IPS-NIHi7 (cell line): ENCODE data around the gene CAP2.

Experiments
- DNase-seq: peaks from one replicate; pipeline ENCODE4 v3.0.0; 2012; ENCODE audit warnings: mixed read lengths; ENCODE audit errors: extremely low spot score

CAP2 gene

DNA sequence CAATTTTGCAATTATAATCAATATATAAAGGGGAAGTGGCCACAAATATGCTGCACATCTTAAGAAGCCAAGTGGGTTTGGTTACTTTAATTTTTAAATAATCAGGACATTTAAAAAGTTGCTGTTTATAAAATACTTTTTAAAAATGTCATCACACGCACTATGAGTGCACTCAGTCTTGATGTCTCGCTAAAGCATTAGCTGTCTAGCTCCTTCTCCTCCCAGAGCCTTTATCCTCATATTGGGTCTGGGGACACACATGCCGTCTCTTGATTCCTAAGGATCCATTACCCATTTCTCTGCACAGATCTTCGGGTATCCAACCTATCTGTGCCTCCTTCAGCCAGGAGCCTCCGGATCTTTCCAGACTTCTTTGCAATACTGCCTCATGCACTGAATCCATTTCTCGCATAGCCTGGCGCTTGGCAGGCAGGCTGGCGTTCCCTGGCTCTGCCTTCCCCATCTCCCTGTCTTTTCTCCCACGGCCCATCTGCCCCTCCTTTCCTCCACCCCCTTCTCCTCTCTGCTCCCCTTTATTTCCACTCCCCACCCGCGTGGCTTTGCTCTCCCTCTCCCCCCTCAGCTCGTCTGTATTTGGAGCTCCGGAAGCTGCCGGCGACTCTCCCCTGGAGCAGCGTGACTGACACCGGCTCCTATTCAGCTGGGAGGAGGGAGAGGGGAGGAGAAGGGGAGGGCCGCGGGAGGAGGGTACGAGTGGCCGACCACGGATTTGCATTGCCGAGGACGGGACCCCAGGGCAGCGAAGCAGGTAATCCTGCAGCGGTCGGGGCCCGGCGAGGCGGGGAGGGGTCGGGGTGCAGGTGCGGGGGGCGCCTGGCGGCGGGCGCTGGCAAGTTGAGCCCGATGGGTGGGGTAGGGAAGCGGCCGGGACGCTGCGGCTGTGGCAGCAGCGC, at the start of gene CAP2:
CAP2 (plus strand) TSS at position 618 of the 914 bp plus-strand sequence. CDS start 27,961 bp downstream, outside the sequence.
- peak; percentile 82 for DNase-seq

- no peak for DNase-seq
These were observed 46.4 kb upstream of the CAP2 start for GRCh38 chr6:17347012-17347411.

DNA sequence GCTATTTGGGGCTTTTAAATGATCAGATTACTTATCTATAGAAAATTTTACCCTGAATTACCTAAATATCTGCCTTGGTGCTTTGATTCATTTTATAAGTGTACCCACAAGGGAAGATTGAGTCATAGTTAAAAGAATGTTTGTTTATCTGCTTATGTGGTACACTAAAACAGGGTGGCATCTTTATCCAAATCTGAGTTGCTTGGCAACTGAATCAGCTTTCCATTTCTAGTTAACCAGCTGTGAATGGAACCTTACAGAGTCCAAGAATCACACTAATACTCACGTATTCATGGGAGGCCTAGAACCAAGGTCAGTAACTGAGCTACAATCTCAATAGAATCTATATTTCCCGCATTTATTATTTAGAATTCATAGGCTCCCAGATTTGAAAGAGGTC, 44.0 kb upstream of the CAP2 start:
- DNase-seq: no peak

DNA sequence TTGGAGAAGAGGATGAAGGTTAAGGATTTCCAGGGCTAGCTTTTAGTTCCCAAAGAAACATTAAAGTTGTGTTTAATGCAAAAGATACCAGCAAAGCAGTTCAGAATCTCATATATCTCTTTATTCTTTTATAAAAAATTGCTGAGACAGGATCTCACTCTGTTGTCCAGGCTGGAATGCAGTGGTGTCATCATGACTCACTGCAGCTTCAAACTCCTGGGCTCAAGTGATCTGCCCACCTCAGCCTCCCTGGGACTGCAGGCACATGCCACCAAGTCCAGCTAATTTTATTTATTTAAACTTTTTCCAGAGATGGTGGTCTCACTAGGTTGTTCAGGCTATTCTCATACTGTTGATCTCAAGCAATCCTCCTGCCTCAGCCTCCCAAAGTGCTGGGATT, 41.1 kb upstream of the CAP2 start:
- DNase-seq: no peak

DNA sequence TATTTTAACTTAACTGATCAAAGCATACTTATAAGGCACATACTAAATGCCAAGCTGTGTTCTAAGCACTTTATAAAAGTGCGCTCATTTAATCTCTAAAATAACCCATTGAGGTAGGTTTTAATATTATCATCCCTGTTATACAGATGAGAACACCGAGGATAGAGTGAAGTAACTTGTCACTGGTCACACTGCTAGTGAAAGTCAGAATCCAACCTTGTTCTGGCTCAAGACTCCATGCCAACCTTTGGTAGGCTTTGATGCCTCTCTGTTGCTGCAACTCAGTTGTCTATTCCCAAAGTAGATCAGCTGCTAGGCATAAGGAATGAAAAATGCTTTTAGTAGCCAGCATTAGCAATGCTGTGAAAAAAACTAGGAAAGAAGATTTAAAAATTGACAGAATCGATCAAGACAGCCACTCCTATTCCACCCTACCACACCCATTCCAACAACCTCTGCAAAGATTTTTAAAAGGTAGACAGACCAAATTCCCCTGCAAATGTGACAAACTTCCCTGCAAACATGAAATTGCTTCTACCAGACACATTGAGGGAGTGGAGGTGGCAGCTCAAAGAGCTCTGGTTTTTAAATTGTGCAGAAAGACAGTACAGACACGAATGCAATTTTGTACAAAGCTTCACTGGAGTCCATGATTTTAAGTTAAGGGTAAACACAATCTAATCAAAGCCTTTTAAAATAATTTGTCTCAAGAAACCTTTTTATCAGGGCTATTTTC, 39.8 kb upstream of the CAP2 start:
- DNase-seq: no peak

DNA sequence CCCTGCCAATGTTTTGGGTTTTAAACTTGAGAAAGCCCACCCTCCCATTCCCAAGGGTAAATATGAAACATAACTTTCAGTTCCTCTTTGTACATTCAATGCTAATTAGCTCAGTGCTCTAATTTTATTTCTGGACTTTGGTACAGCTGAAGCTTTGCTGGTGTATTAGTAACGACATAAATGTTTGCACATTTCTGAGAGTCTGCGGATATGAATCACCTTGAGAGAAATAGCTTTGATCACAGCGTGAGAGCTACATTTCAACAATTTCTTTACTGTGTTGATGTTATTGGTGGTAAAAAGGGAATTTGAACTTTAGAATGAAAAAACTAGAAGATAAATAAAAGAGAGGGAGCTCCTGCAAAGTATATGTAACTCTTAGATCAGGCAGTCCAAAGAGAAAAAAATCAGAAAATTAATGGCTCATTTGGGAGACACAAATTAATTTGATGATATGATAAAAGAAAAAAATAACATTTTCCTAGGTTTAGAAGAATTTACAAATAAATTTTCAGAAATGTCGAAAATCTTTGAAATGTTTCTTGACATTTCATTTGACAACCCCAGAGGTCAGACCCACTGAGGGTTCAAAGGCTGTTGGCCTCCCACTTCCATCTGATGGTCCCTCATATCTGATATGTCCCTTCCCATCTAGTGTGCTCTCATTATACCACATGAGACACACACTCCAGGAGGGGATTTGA, 38.5 kb upstream of the CAP2 start:
- no peak for DNase-seq

- DNase-seq: no peak
These were observed 38.0 kb upstream of the CAP2 start for GRCh38 chr6:17355404-17355774.

DNA sequence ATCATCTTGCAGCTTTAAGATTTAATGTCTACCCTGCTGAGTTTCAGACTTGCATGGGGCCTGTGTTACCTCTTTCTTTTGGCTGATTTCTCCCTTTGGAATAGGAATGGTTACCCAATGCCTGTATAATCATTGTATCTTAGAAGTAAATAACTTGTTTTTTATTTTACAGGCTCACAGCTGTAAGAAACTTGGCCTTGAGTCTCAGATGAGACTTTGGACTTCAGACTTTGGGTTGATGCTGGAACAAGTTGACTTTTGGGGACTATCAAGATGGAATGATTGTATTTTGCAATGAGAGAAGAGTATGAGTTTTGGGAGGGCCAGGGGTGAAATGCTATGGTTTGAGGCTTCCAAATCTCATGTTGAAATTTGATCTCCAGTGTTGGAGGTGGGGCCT, 34.9 kb upstream of the CAP2 start:
- no peak for DNase-seq

GRCh38 chr6:17360564-17360963, 32.8 kb upstream of the CAP2 start:
- DNase-seq: no peak

DNA sequence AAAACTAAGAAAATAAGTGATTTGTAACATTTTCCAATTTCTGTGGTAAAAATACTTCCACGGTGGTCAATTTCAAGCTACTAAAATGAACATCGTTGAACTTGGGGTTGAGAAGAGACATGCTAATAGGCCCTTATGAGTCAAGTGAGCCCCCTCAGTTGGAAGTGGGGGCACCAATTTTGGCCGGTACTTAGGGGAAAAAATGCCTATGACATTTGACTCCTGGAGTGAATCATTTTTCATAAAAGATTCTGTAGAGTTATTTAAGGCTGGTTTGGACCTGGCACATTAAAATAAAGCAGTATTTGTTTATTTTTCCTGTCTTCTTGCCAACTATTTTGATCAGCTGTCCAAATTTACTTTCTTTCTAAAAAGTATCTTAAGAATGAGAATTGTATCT, 32.4 kb upstream of the CAP2 start:
- DNase-seq: no peak

DNA sequence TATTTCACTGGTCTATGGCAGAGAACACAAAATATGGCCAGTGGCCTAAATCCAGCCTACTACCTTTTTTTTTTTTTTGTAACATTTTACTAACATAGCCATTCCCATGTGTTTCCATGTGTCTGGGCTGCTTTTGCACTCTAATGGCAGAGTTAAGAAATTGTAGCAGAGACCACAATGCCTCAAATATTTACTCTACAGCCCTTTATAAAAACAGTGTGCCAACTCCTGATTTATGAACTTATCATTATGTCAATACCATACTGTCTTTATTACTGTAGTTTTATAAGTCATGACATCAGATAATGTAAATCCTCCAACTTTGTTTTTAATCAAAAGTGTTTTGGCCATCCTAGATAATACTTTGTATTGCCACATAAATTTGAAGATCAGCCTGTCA, 27.4 kb upstream of the CAP2 start:
- no peak for DNase-seq

DNA sequence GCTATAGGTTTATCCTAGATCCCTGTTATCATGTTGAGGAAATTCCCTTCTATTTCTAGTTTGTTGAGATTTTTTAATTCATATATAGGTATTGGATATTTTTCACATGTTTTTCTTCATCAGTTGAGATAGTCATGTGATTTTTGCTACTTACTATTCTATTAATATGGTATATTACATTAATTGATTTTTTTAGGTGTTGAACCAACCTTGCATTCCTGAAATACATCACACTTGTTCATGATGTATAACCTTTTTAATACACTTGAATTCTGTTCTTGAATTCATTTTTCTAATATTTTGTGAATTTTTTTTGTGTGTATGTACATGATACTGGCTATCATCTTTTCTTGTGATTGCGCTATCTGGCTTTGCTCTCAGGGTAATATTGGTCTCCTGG, 25.5 kb upstream of the CAP2 start:
- DNase-seq: no peak

DNA sequence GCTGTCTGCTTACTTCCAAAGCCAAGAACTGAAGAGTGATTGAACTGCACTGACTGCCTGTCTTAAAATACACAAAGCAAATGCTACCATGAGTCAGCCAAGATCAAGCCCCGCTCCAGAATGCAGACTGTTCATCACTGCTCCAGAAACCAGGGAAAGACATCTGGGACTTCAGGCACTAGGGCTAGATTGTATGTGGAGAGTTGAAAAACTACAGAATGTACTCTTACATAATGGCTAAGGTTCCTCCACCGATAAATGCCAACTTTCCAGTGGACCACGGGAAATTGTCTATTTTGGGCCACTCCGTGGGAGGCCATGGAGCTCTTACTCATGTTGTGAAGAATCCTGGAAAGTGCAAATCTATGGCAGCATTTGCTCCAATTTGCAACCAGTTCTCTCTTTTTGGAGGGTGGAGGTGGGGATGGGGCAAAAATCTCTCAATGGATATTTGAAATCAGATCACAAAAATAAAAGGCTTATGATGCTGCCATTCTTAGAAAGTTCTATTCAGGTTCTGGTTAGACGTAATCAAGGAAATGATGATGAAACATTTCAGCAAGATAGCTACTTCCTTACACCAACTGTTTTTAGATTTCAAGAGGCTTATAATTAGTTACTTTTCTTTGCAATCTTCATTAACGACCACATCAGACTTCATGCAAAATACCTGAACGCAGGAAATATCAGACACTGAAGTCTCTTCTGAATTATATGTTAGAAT, 11.8 kb upstream of the CAP2 start:
- DNase-seq: no peak

- no peak for DNase-seq
These were observed 7.7 kb upstream of the CAP2 start for GRCh38 chr6:17385660-17386059.

DNA sequence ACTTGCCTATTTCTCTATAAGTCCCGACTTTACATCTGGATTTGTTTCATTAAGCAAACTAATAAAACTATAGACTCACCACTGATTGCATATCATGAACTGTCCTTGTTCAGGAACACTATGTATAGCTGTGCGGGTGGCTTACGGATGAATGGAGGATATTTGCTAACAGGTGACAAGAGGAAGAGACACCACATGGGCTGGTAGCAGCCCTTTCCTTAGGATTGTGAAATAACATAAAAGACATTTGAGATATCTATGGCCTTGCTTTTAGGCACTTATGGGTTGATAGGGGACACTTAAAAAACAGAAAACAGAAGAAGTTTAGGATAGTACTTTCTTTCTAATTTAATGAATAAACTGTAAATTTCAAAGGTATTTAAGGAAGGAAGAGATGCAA, 5.0 kb upstream of the CAP2 start:
- no peak for DNase-seq

DNA sequence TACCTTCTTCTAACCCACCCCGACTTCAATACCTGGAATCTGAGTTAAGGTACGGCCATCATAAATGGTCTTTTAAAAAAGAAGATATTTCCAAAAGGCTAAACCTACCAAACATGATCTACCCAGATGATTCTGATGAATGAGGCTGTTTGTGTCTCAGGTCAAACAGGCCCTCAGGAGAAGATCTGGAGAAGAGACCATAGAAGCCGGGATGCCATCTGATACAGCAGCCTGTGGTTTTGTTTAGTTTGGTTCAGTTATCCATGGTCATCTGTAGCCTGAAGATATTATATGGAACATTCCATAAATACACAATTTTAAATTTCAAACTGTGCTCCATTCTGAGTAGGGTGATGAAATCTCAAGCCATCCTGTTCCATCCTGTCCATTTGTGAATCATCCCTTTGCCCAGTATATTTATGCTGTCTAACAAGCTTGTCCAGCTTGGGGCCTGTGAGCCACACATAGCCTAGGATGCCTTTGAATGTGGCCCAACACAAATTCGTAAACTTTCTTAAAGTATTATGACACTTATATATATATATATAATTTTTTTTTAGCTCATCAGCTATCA, 4.0 kb upstream of the CAP2 start:
- no peak for DNase-seq

- DNase-seq: no peak
These were observed 3.1 kb upstream of the CAP2 start for GRCh38 chr6:17390276-17390675.

- DNase-seq: no peak
These were observed 1.4 kb upstream of the CAP2 start for GRCh38 chr6:17391976-17392375.

DNA sequence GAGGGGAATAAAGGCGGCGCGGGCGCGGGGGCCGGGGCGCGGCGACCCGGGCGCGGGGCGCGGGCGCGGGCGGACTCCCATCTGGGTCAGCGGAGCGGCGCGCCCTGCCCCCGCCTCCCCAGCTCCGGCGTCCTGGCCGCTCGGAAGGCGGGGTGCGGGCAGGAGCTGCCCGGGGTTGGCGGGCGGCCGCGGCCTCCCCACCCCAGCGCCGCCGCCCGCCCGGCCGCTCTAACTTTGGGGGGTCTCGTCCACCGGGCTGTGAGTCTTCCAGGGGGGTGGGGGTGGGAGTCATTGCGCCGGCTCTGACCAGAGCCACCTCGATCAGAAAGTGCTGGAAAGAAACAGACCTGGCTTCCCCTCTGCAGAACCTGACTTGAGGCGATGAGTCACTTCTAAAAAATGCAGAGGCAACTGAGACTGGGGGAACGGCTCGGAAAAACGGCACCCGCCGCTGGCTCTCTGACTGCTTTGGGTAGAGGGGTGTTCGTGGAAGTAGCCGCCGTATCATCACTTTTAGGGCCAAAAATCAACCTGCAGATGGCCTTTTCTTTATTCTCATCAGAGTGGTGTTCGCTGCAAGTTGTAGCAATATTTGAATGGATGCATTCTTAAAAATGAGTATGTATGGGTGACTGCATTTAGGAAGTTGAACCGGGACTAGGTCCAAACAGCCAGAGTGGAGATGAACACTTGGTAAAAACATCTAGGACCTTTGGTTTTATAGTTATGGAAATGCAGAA, 667 bp downstream of the CAP2 start:
- DNase-seq: peak; percentile 78

GRCh38 chr6:17395112-17395511, 1.7 kb downstream of the CAP2 start:
- DNase-seq: no peak

DNA sequence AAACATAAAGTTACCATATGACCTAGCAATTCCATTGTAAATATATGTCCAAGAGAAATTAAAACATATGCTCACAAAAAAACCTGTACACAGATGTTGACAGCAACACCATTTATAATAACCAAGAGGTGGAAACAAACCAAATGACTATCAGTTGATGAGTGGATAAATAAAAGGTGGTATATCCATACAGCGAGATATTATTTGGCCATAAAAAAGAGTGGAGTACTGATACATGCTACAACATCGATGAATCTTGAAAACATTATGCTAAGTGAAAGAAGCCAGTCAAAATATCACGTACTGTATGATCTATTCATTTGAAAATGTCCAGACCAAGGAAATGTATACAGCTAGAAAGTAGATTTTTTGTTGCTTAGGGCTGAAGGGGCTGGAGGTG, 2.9 kb downstream of the CAP2 start:
- DNase-seq: no peak
